Keratinocyte (primary cell): ENCODE results near the gene PDE11A.

Source experiments
- EZH2 ChIP-seq: IDR thresholded peaks from one replicate; pipeline ENCODE4 v1.6.1; 2012; ENCODE audit warnings: inconsistent platforms, mild to moderate bottlenecking, low read length, moderate library complexity
- TF ChIP-seq, protein P1 (sequence below), 3 experiments: IDR thresholded peaks in 1 of 3; conservative IDR thresholded peaks in 1 of 3; optimal IDR thresholded peaks in 1 of 3; 2 replicates in 2 of 3; 3 replicates in 1 of 3; pipeline versions ENCODE3 to v1.5.1; 2011; ENCODE audit warnings: low read length in 3 of 3, mild to moderate bottlenecking in 3 of 3, moderate library complexity in 2 of 3, control low read depth in 1 of 3, inconsistent platforms in 1 of 3; ENCODE audit not compliant: insufficient read depth in 2 of 3; ENCODE audit errors: extremely low read depth in 1 of 3

- TF ChIP-seq, protein P1, sequence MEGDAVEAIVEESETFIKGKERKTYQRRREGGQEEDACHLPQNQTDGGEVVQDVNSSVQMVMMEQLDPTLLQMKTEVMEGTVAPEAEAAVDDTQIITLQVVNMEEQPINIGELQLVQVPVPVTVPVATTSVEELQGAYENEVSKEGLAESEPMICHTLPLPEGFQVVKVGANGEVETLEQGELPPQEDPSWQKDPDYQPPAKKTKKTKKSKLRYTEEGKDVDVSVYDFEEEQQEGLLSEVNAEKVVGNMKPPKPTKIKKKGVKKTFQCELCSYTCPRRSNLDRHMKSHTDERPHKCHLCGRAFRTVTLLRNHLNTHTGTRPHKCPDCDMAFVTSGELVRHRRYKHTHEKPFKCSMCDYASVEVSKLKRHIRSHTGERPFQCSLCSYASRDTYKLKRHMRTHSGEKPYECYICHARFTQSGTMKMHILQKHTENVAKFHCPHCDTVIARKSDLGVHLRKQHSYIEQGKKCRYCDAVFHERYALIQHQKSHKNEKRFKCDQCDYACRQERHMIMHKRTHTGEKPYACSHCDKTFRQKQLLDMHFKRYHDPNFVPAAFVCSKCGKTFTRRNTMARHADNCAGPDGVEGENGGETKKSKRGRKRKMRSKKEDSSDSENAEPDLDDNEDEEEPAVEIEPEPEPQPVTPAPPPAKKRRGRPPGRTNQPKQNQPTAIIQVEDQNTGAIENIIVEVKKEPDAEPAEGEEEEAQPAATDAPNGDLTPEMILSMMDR (optimal IDR thresholded peaks at IDR 0.05 in 1 of 3, IDR thresholded peaks at IDR 0.05 in 1 of 3, conservative IDR thresholded peaks at IDR 0.05 in 1 of 3; ENCODE audit: extremely low read depth in 1 of 3, insufficient read depth in 2 of 3, low read length in 3 of 3): no peak
- TF ChIP-seq EZH2: no peak
Observed at GRCh38 chr2:178105566-178105965, 33.0 kb upstream of the PDE11A start.
